ENCODE measurements around the gene ZBTB32. TPM values are rescaled to one million over a fixed set of nuclear protein-coding genes. Genes with fewer than 3 reads are reported as not detected.
"Not testable (repeated sequence)": the region's sequence is repeated elsewhere in the genome, so short reads cannot be mapped to it uniquely, and the experiment has no call there.

Gene ZBTB32
- total RNA-seq, 1 experiment from 2014 or later = not detected

DNA sequence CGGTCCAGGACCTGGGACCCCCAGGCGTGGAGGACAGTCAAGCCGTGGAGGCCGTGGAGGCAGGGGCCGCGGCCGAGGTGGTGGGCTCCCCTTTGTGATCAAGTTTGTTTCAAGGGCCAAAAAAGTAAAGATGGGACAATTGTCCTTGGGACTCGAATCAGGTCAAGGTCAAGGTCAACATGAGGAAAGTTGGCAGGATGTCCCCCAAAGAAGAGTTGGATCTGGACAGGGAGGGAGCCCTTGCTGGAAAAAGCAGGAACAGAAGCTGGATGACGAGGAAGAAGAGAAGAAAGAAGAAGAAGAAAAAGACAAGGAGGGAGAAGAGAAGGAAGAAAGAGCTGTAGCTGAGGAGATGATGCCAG is 15.8 kb downstream of the ZBTB32 start:
- no peak for DNase-seq (ENCODE audit: low spot score)

DNA sequence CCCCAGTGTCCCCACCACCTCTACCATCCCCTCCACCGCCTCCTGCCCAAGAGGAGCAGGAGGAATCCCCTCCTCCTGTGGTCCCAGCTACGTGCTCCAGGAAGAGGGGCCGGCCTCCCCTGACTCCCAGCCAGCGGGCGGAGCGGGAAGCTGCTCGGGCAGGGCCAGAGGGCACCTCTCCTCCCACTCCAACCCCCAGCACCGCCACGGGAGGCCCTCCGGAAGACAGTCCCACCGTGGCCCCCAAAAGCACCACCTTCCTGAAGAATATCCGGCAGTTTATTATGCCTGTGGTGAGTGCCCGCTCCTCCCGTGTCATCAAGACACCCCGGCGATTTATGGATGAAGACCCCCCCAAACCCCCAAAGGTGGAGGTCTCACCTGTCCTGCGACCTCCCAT is 16.3 kb downstream of the ZBTB32 start:
- DNase-seq (ENCODE audit: low spot score) = no peak

DNA sequence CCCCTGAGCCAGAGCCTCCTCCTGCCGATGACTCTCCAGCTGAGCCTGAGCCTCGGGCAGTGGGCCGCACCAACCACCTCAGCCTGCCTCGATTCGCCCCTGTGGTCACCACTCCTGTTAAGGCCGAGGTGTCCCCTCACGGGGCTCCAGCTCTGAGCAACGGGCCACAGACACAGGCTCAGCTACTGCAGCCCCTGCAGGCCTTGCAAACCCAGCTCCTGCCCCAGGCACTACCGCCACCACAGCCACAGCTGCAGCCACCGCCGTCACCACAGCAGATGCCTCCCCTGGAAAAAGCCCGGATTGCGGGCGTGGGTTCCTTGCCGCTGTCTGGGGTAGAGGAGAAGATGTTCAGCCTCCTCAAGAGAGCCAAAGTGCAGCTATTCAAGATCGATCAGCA is 17.0 kb downstream of the ZBTB32 start:
- no peak for DNase-seq (ENCODE audit: low spot score)

DNA sequence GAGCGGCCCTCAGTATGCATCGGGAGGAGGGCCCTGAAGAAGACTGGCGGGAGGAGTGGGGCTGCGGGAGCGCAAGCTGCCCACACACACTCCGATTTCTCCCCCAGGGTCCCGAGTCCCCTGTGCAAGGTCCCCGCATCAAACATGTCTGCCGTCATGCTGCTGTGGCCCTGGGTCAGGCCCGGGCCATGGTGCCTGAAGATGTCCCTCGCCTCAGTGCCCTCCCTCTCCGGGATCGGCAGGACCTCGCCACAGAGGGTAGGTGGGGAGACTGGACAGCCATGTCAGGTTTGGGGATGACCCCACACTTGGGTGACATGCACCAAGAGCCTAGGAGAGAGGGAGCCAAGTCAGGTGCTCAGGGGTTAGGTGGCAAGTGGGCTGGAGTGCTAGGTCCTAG is 18.1 kb downstream of the ZBTB32 start:
- no peak for DNase-seq (ENCODE audit: low spot score)

DNA sequence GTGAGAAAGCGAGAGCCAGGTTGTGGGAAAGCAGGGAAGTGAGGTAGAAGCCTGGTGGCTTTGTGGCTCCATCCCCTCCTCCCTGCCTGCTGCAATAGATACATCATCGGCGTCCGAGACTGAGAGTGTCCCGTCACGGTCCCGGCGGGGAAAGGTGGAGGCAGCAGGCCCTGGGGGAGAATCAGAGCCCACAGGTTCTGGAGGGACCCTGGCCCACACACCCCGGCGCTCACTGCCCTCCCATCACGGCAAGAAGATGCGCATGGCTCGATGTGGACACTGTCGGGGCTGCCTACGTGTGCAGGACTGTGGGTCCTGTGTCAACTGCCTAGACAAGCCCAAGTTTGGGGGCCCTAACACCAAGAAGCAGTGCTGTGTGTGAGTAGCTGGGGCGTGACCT is 18.5 kb downstream of the ZBTB32 start:
- no peak for DNase-seq (ENCODE audit: low spot score)

- no peak for DNase-seq (ENCODE audit: low spot score)
Measured at GRCh38 chr19:35723671-35724070, 19.3 kb downstream of the ZBTB32 start.

DNA sequence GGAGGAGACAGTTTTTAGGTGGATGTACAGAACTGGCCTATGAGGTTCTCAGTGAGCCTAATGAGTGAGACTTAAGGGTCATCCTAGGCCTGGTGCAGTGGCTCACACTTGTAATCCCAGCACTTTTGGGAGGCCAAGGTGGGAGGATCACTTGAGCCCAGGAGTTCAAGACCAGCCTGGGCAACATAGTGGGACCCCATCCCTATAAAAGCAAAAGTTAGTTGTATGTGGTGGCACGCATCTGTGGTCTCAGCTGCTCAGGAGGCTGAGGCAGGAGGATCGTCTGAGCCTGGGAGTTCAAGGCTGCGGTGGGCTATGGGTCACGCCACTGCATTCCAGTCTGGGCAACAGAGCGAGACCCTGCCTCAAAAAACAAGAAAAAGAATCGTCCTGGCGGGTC is 19.8 kb downstream of the ZBTB32 start:
- not testable (repeated sequence) for DNase-seq (ENCODE audit: low spot score)

- no peak for DNase-seq (ENCODE audit: low spot score)
Measured at GRCh38 chr19:35724560-35724959, 20.2 kb downstream of the ZBTB32 start.

- no peak for DNase-seq (ENCODE audit: low spot score)
Measured at GRCh38 chr19:35725216-35725861, 21.0 kb downstream of the ZBTB32 start.

GRCh38 chr19:35727053-35727955 is 22.9 kb downstream of the ZBTB32 start:
- no peak for DNase-seq (ENCODE audit: low spot score)

DNA sequence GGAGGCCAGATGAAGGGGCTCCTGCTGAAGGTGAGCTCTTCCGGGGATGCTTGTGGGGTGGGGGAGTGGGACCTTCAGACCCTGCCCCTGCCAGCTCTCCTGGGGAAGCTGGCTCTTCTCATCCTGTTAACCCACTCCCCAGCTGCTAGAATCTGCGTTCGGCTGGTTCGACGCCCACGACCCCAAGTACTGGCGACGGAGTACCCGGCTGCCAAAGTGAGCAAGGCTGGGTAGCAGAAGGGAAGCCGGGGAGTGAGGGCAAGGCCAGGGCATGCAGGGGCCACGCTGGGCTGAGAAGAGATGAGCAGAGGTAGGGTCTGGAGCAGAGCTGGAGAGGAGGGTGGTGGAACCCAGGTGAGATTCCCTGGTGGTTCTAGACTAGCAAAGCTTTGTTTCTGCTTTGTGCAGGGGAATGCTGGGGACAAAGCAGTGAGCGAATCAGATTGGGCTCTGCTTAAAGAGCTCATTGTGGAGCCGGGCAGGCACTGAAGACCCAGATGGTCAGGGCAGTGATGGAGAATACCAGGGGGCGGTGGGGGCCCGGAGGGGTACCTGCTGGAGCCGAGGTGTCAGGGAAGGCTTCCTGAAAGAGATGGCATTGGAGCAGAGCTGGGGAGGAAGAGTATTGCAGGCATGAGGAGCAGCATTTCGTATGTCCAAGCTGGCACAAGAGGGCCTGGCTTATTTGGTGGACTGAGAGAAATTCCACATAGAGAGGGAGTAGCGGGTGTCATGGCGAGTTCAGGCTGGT is 23.8 kb downstream of the ZBTB32 start:
- no peak for DNase-seq (ENCODE audit: low spot score)

- DNase-seq (ENCODE audit: low spot score) = no peak
Measured at GRCh38 chr19:35729021-35729420, 24.7 kb downstream of the ZBTB32 start.

DNA sequence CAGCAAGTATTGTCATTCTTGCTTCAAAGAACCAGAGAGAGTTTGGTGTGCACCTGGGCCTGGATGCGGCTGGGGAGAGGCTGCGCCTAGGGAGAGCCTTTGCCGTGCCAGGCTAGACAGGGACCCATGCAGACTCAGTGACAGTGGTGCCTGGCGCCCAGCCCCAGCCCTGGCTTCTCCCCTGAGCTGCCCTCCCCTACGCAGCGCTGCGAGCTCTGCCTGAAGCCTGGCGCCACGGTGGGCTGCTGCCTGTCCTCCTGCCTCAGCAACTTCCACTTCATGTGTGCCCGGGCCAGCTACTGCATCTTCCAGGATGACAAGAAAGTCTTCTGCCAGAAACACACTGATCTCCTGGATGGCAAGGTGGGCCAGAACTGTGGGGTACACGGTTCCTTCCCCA is 25.4 kb downstream of the ZBTB32 start:
- DNase-seq (ENCODE audit: low spot score) = no peak

- no peak for DNase-seq (ENCODE audit: low spot score)
Measured at GRCh38 chr19:35730326-35730725, 26.0 kb downstream of the ZBTB32 start.

DNA sequence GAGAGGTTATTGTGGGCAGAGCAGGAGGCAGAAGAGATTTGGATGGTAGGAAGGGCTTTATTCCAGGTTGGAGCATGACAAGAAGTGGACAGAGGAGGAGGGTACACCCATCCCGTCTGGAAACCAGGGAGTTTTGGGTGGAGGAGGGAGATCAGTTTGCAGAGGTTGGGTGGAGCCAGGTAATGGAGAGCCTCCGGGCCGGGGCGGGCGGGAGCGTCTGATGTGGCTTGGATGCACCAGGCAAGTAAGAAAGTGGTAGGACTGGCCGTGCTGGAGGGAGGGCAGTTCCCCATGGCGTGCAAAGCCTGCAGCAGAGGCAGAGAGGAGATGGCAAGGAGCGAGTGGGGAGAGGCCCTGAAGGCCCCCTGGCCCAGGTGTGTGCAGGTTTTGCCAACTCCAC is 27.0 kb downstream of the ZBTB32 start:
- no peak for DNase-seq (ENCODE audit: low spot score)

DNA sequence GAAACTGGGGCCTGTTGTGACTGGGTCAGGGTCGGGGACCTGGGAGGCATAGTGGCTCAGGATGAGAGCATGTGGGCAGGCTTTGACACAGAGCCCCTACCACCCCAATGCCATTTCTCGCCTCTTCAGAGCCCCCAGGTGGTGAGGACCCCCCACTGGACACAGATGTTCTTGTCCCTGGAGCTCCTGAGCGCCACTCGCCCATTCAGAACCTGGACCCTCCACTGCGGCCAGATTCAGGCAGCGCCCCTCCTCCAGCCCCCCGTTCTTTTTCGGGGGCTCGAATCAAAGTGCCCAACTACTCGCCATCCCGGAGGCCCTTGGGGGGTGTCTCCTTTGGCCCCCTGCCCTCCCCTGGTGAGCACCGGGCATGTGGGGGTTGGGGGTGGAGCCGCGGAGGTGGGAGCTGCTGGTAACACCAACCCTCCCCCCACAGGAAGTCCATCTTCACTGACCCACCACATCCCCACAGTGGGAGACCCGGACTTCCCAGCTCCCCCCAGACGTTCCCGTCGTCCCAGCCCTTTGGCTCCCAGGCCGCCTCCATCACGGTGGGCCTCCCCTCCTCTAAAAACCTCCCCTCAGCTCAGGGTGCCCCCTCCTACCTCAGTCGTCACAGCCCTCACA is 27.5 kb downstream of the ZBTB32 start:
- no peak for DNase-seq (ENCODE audit: low spot score)

DNA sequence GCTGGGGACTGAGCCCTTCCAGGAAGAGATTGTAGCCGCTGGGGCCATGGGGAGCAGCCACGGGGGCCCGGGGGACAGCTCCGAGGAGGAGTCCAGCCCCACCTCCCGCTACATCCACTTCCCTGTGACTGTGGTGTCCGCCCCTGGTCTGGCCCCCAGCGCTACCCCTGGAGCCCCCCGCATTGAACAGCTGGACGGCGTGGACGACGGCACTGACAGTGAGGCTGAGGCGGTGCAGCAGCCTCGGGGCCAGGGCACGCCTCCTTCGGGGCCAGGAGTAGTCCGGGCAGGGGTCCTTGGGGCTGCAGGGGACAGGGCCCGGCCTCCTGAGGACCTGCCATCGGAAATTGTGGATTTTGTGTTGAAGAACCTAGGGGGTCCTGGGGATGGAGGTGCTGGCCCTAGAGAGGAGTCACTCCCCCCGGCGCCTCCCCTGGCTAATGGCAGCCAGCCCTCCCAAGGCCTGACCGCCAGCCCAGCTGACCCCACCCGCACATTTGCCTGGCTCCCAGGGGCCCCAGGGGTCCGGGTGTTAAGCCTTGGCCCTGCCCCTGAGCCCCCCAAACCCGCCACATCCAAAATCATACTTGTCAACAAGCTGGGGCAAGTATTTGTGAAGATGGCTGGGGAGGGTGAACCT is 28.3 kb downstream of the ZBTB32 start:
- DNase-seq (ENCODE audit: low spot score) = no peak

DNA sequence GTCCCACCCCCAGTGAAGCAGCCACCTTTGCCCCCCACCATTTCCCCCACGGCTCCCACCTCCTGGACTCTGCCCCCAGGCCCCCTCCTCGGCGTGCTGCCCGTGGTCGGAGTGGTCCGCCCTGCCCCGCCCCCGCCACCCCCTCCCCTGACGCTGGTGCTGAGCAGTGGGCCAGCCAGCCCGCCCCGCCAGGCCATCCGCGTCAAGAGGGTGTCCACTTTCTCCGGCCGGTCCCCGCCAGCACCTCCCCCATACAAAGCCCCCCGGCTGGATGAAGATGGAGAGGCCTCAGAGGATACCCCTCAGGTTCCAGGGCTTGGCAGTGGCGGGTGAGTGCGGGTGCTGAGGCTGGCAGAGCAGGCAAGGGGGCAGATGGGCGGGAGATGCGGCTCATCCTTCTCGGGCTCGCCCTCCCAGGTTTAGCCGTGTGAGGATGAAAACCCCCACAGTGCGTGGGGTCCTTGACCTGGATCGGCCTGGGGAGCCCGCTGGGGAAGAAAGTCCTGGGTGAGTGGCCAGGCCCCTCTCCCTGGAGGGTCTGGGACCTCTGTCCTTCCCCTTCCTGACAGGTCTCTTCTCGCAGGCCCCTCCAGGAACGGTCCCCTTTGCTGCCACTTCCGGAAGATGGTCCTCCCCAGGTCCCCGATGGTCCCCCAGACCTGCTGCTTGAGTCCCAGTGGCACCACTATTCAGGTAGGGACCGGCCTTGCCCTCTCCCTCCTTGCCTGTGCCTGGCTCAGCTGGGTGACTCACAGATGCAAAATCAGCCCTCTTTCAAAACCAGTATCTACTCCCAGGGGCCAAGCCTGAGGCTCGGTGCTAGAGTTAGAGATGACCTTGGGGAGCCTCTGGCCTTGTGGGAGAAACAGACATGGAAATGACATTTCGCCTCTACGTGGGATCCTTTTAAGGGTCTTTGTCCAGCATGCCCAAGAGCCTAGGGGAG is 29.1 kb downstream of the ZBTB32 start:
- DNase-seq (ENCODE audit: low spot score) = no peak

DNA sequence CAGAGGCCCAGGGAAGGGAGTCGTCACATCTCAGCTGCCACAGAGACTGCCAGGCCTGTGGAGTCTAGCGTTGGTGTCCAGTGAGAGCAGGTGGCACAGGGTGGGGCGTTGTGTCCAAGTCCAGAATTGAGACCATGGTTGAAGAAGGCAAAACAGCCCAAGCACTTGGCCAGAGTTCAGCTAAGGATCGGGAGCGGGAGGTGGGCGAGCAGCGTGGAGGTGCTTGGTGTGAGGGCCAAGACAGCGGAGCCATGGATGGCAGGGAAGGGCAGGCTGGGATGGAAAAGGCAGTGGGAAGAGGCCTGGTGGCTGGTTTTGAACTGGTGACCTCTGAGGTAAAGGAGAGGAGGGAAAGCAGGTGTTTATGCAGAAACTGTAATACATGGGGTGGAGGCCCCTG is 29.9 kb downstream of the ZBTB32 start:
- DNase-seq (ENCODE audit: low spot score) = no peak

DNA sequence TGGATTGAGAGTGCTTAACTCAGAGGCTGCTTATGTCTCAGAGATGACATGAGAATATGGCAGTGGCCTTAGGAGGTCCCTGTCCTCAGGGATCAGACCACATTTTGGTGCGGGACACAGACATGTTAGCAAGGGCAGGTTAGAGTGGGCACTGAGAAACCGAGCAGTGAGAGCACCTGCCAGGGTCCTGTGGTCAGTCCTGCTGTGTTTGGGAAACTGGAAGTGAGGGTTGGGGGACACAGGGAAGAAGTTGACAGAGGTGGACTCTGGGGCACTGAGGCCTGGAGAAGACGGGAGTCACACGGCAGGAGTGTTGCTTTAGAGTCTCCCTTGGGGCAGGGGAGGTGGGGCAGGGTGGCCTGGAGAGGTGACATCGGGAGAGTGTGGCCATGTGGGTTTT is 30.5 kb downstream of the ZBTB32 start:
- DNase-seq (ENCODE audit: low spot score) = no peak
